ENCODE results near the gene BEGAIN.
"Not testable (repeated sequence)": the region's sequence is repeated elsewhere in the genome, so short reads cannot be mapped to it uniquely, and the experiment has no call there.

The BEGAIN gene

GRCh38 chr14:100534528-100535286, 52.5 kb downstream of the BEGAIN start:
- DNase-seq = no peak

GRCh38 chr14:100533656-100534485, 53.3 kb downstream of the BEGAIN start:
- no peak for DNase-seq

GRCh38 chr14:100532906-100533655, 54.1 kb downstream of the BEGAIN start:
- DNase-seq = no peak

- DNase-seq = no peak
Measured at GRCh38 chr14:100532154-100532861, 54.9 kb downstream of the BEGAIN start.

GRCh38 chr14:100531152-100532121, 55.8 kb downstream of the BEGAIN start:
- no peak for DNase-seq

GRCh38 chr14:100530270-100531072, 56.7 kb downstream of the BEGAIN start:
- DNase-seq = no peak

GRCh38 chr14:100529561-100530031, 57.6 kb downstream of the BEGAIN start:
- DNase-seq = no peak

- no peak for DNase-seq
Measured at GRCh38 chr14:100528962-100529560, 58.2 kb downstream of the BEGAIN start.

- no peak for DNase-seq
Measured at GRCh38 chr14:100526632-100527031, 60.6 kb downstream of the BEGAIN start.

- no peak for DNase-seq
Measured at GRCh38 chr14:100526057-100526456, 61.2 kb downstream of the BEGAIN start.

GRCh38 chr14:100525615-100526014, 61.6 kb downstream of the BEGAIN start:
- no peak for DNase-seq

GRCh38 chr14:100524933-100525243, 62.3 kb downstream of the BEGAIN start:
- DNase-seq = no peak

- no peak for DNase-seq
Measured at GRCh38 chr14:100524233-100524932, 62.8 kb downstream of the BEGAIN start.

- DNase-seq = no peak
Measured at GRCh38 chr14:100523843-100524169, 63.4 kb downstream of the BEGAIN start.

GRCh38 chr14:100523131-100523842, 63.9 kb downstream of the BEGAIN start:
- DNase-seq = no peak

GRCh38 chr14:100522616-100523099, 64.6 kb downstream of the BEGAIN start:
- DNase-seq = no peak

- not testable (repeated sequence) for DNase-seq
Measured at GRCh38 chr14:100506053-100506452, 81.2 kb downstream of the BEGAIN start.

GRCh38 chr14:100504372-100505078, 82.7 kb downstream of the BEGAIN start:
- no peak for DNase-seq

All from NCI-H1048 (cell line).